HG03064 (cell line): ENCODE results near the gene CRYBG1.

Source experiments
- ATAC-seq: cut with Tn5 transposase; IDR thresholded peaks from one replicate; pipeline ENCODE4 v1.9.1; 2021; ENCODE audit warnings: low read depth; ENCODE audit not compliant: unreplicated experiment

CRYBG1 gene

GRCh38 chr6:106417572-106418147 is 57.1 kb downstream of the CRYBG1 start:
- ATAC-seq: no peak

DNA sequence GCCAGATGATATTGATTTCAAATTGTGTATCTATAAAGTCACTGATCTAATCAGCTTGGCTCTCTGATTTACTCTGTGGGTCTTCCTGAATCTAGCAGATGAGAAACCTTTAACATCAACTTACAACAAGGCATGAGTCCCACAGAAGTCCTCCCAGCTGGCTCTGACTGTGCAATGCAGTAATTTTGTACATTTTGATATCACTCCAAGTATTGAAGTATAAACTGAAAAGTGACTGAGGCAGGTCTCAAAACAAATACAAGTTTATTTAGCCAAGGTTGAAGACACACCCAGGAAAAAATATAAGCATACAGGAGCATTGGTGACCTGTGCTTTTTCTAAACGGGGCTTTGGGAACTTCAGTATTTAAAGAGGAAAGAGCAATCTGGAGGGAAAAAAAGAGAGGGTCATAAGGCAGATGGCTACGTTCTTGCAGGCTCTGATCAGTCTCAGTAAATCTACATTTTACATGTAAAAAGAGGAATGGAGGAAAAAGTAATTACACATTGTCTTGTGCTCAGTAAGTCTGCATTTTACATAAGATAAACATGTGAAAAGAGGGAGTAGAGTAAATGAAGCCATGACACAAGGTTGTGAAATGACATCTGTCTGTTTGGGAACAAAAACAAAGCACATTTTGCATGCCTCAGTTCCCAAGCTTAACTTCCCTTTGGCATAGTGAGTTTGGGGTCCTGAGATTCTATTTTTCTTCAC is 59.5 kb downstream of the CRYBG1 start:
- ATAC-seq: no peak

DNA sequence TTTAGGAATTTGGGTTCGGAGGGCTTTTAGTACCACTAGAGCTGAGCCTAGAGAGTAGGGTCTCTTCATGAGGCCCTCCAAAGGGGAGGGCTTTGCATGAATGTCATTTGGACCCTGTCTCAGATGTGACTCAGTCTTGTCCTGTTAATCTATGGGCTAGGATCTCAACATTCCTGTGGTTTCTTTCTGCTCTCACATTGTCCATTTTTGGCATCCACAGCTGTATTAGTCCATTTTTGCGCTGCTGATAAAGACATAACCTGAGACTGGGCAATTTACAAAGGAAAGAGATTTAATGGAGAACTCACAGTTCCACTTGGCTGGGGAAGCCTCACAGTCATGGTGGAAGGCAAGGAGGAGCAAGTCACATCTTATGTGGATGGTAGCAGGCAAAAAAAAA is 61.0 kb downstream of the CRYBG1 start:
- ATAC-seq: no peak

DNA sequence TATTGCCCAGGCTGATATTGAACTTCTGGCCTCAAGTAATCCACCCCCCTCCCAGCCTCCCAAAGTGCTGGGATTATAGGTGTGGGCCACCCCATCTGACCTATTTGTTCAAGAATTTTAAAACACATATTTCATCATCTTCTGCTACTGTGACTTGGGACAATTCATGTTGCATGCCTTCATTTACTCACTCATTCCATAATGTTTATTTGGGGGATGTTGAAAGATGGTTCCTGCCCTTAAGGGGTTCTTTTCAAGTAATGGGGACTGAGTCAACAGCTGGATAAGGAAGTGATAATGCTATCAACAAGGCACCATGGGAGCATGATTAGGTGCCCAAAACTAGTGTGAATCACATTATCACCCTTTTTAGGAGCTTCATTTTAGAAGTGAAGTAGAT is 62.0 kb downstream of the CRYBG1 start:
- no peak for ATAC-seq

GRCh38 chr6:106425382-106425781 is 64.9 kb downstream of the CRYBG1 start:
- no peak for ATAC-seq

- no peak for ATAC-seq
Observed at GRCh38 chr6:106426250-106426970, 65.9 kb downstream of the CRYBG1 start.

GRCh38 chr6:106430466-106430865 is 69.9 kb downstream of the CRYBG1 start:
- no peak for ATAC-seq

GRCh38 chr6:106431405-106431804 is 70.9 kb downstream of the CRYBG1 start:
- ATAC-seq: no peak

GRCh38 chr6:106431972-106432371 is 71.5 kb downstream of the CRYBG1 start:
- ATAC-seq: no peak

DNA sequence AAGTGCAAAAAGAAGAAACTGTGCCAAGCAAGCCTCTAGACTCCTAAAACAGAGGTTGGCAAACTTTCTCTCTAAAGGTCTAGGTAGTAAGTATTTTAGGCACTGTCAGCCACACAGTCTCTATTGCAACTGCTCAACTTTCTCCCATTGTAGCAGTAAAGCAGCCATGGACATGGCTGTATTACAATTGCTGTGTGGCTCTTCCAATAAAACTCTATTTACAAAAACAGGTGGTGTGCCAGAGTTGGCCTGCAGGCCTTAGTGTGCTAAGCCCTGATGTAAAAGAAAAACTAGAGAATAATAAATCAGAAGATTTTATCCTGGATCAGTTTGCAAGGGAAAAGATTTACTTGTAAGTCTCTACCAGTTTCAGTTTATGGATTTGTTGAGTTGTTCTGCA is 74.0 kb downstream of the CRYBG1 start:
- ATAC-seq: no peak

DNA sequence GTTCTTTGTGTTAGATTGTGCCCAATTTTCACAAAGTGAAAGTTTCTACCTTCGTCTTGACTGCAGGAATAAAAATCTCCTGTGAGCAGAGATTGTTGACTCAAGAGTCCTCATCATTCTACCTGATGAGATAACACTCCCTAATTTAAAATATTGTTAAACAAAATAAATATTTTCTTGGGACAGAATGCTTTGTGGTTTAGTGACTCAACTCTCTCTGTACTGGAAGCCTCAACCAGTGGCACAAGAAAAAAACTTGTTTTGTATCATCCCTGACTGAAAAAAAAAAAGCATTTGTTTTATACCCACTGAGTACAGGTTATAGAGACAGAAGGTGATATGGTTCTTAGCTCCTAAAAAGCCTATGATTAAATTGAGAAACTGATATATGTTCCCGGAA is 78.9 kb downstream of the CRYBG1 start:
- no peak for ATAC-seq

DNA sequence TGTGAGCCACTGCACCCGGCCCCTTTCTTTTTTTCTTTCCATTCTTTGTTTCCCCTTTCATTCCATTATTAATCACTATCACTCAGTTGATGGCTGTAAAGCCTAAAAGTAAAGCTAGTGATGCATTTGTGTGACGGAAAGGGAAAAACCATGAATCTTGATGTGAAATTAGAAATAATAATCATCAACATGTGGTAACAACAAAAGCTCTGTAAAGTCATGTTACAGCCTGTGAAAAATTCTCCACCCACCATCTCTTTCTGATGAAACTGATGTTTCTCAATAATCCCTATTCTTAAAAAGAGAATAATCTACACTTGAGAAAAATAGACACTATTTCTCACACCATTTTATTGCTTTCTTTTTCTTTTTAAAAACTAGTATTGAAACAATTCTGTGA is 80.0 kb downstream of the CRYBG1 start:
- no peak for ATAC-seq

DNA sequence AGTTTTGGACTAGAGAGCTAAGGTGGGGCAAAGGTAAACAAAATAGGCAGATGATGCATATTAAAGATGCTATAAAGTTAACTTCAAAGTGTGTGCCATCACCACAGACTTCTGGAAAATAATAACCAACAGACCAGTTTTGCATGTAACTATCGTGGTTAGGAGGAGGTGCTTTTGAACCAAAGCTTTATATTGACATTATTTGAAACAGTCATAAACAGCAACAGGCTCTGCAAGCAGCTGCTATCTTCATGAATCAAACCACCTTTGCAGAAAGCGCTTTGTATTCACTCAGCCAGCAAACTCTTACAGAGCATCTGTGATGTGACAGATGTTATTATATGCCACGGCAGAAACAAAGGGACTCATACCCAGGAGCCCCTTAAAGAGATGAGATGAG is 81.9 kb downstream of the CRYBG1 start:
- ATAC-seq: no peak

DNA sequence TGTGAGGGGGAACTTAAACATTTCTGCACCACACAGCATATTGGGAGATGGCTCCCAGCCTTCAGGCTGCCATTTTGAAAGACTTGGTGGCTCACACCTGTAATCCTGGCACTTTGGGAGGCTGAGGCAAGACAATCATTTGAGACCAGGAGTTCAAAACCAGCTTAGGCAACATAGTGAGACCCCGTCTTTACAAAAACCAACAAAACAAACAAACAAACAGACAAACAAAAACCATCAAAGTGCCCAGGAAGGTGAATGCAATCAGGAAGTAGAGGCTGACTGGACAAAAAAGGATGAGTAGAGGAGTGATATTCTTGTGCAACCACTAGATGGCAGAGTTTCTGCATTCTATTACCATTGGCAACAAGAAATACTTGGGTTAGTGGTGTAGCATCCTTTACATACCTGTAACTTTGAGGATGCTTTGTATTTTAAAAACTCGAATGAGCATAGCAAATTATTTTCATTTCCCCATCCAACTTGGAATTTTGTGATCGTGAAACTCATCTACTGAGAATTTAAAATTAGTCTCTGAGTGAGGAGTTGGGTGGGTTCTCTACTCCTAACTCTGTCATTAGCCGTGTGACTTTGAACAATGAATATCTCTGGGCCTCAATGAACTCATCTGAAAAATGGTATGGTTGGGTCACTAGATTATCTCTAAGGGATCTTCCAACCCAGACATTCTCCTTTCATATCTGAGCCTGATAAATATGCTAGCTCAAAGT is 84.4 kb downstream of the CRYBG1 start:
- ATAC-seq: no peak

GRCh38 chr6:106445508-106445878 is 85.0 kb downstream of the CRYBG1 start:
- no peak for ATAC-seq

GRCh38 chr6:106446287-106446885 is 85.9 kb downstream of the CRYBG1 start:
- ATAC-seq: no peak

GRCh38 chr6:106446983-106447382 is 86.5 kb downstream of the CRYBG1 start:
- ATAC-seq: no peak

GRCh38 chr6:106448000-106448426 is 87.5 kb downstream of the CRYBG1 start:
- no peak for ATAC-seq

DNA sequence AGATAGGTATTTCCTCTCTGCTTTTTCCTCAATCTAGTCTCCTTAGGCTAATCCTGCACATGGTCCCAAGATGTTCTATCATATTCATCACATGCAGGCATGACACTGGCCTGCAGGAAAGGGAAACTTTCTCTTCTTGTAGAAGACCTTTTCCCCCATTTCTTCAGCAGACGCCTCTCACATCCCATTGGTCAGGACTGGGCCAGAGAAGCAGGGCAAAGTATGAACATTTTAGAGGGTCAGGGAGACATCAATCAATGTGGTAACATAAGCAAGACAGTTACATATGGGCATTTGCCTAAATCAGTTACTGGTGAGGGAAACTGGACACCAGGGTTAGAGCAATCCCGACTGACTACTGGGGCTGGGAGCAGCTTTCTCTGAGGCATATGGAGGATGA is 90.1 kb downstream of the CRYBG1 start:
- no peak for ATAC-seq

- no peak for ATAC-seq
Observed at GRCh38 chr6:106451439-106451838, 90.9 kb downstream of the CRYBG1 start.

DNA sequence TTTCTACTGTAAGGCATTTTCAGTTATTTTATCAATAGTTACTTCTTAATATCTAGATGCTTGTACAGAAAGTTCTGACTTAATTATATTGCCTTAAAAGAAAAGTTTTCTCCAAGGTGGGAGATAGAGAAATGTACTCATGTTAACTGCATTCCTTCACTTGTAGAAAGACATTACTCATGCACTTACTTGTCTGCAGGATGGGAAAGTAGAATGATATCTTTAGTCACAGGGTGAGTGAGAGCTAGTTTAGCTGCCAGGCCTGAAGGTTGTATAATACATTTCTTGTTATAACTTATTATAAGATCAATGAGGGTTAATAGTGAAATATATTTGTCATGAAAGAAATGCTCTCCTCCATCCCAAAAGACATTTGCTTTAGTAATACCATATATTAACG is 92.1 kb downstream of the CRYBG1 start:
- ATAC-seq: no peak
